ENCODE measurements around the gene DNER. TPM values are rescaled to one million over a fixed set of nuclear protein-coding genes. Genes with fewer than 3 reads are reported as not detected.

DNER gene
- total RNA-seq, 1 experiment from 2014 or later, result 3.7 TPM

- CTCF ChIA-PET, result interaction anchor here (1.0 kb wide), 1 partner anchor 11 kb away, joined by 5 read pairs; no protein-coding TSS in a partner anchor
- H3K4me3 Mint-ChIP-seq, result no peak overlapping the region
Observed at GRCh38 chr2:229641676-229642075, 72.7 kb downstream of the DNER start.

More at GRCh38 chr2:229641676-229642075, 72.7 kb downstream of the DNER start:
- ATAC-seq (0 out of 2 replicates have a peak, but pooled peaks have one; percentile 36), DNase-seq (ENCODE audit: low spot score) (no peak)
- POLR2A ChIA-PET, result no interaction called here
- Mint-ChIP-seq H3K4me1 (no peaks in the 10 kb centered on the region), H3K36me3 (no peaks in the 10 kb centered on the region), H3K27ac (no peak overlapping the region), H3K9me3 (no peaks in the 10 kb centered on the region), H3K27me3 (ENCODE audit: low read depth) (no peaks in the 10 kb centered on the region)
- TF ChIP-seq CREB1 (CRISPR knock-in tag; IDR thresholded peaks at IDR 0.05) (no peak), ZNF317 (CRISPR knock-in tag; IDR thresholded peaks at IDR 0.05; ENCODE audit: borderline replicate concordance, low read depth) (no peak), ZNF425 (CRISPR knock-in tag; conservative IDR thresholded peaks at IDR 0.05) (no peak), ZSCAN18 (CRISPR knock-in tag; IDR thresholded peaks at IDR 0.05) (no peak), ZNF423 (CRISPR knock-in tag; IDR thresholded peaks at IDR 0.05) (no peak), ZBTB43 (CRISPR knock-in tag; IDR thresholded peaks at IDR 0.05) (no peak), ATF6 (CRISPR knock-in tag; IDR thresholded peaks at IDR 0.05) (no peak), CREM (CRISPR knock-in tag; IDR thresholded peaks at IDR 0.05) (no peak), USF1 (CRISPR knock-in tag; IDR thresholded peaks at IDR 0.05) (no peak), ZNF121 (CRISPR knock-in tag; IDR thresholded peaks at IDR 0.05) (no peak), FOXJ3 (CRISPR knock-in tag; IDR thresholded peaks at IDR 0.05; ENCODE audit: borderline replicate concordance) (no peak), TCF7 (CRISPR knock-in tag; IDR thresholded peaks at IDR 0.05; ENCODE audit: low read depth) (no peak), CTCF (IDR thresholded peaks at IDR 0.05) (no peak), FOXP1 (CRISPR knock-in tag; IDR thresholded peaks at IDR 0.05; ENCODE audit: borderline replicate concordance) (no peak), SOX15 (CRISPR knock-in tag; IDR thresholded peaks at IDR 0.05) (no peak)

Data from WTC11 (cell line).